Tibial nerve (tissue), 4 donors: ENCODE measurements around the gene XKR7. TPM values are rescaled to one million over a fixed set of nuclear protein-coding genes. Genes with fewer than 3 reads are reported as not detected.
A peak's percentile ranks its signal among the peaks of the same experiment; 100 is the strongest.
"Not testable (repeated sequence)": the region's sequence is repeated elsewhere in the genome, so short reads cannot be mapped to it uniquely, and the experiment has no call there.

Experiments
- DNase-seq, 2 donors: peaks; one replicate each; pipeline ENCODE4 v3.0.0-alpha.2; 2019; ENCODE audit warnings: low spot score in 2 of 2
- H3K27ac ChIP-seq, 4 donors: fragments of 200-600 bp; sonication (generic) in 3 of 4; one replicate each; pipeline ENCODE4 v1.5.1; 2017 to 2019; ENCODE audit warnings: mild to moderate bottlenecking in 1 of 4
- H3K27me3 ChIP-seq, 2 donors: fragments of 200-600 bp; sonication (generic) in 1 of 2; one replicate each; pipeline versions ENCODE4 v1.5.1 to v1.6.0; 2017 to 2019
- H3K36me3 ChIP-seq, 3 donors: fragments of 200-600 bp; sonication (generic); one replicate each; pipeline ENCODE4 v1.5.1; 2018 to 2019
- H3K4me1 ChIP-seq, 4 donors: fragments of 200-600 bp; sonication (generic) in 3 of 4; one replicate each; pipeline ENCODE4 v1.5.1; 2017 to 2019
- H3K4me3 ChIP-seq, 4 donors: fragments of 200-600 bp; sonication (generic) in 3 of 4; one replicate each; pipeline ENCODE4 v1.5.1; 2017 to 2019; ENCODE audit warnings: mild to moderate bottlenecking in 1 of 4, moderate library complexity in 1 of 4
- H3K9me3 ChIP-seq, 4 donors: fragments of 200-600 bp; sonication (generic) in 3 of 4; one replicate each; pipeline ENCODE4 v1.5.1; 2017 to 2019
- CTCF ChIP-seq, 5 experiments: fragments of 200-600 bp in 3 of 5; fragments of 450-650 bp in 2 of 5; sonication (generic) in 3 of 5; IDR thresholded peaks; one replicate each; pipeline ENCODE4 v1.5.1; 2016 to 2019; ENCODE audit warnings: antibody characterized with exemption in 5 of 5, mild to moderate bottlenecking in 3 of 5, moderate library complexity in 2 of 5
- EP300 ChIP-seq, 2 donors: sonication (generic); formaldehyde crosslinking; IDR thresholded peaks; one replicate each; pipeline ENCODE4 v1.6.1; 2017; ENCODE audit warnings: antibody characterized with exemption in 2 of 2, mild to moderate bottlenecking in 1 of 2
- POLR2A ChIP-seq, 2 donors: fragments of 450-650 bp; IDR thresholded peaks; one replicate each; pipeline ENCODE4 v1.6.1; 2017; ENCODE audit warnings: antibody characterized with exemption in 2 of 2, mild to moderate bottlenecking in 2 of 2, moderate library complexity in 2 of 2
- WGBS, 2 donors: methylation state at CpG; one replicate each; pipeline ENCODE4 v1.1.5; 2018; 5-methylcytosine and 5-hydroxymethylcytosine counted together
- total RNA-seq, 4 donors: library from RNA; depleted of rRNA; stranded (reverse); fragments of >200 nt; gene quantifications; one replicate each; pipeline ENCODE4 v1.1.0, GENCODE V29; 2016

Gene XKR7
- total RNA-seq = not detected

- Histone ChIP-seq H3K36me3 (no peaks in the 10 kb centered on the region), H3K4me3 (peak within 1 kb of the TSS in 1 of 4 donors; percentile 35), H3K27me3 (peaks cover 3 to 44% of the 10 kb centered on the region in 2 donors), H3K9me3 (no peaks in the 10 kb centered on the region), H3K27ac (no peak within 1 kb of the TSS), H3K4me1 (peaks cover 0 to 14% (median 0%) of the 10 kb centered on the region in 4 donors)
- 1 to 3% methylated on average over 18 to 34 of the region's 38 CpGs for WGBS, 2 donors
- DNase-seq = no peak
- TF ChIP-seq EP300 (IDR thresholded peaks at IDR 0.05) (no peak), CTCF (IDR thresholded peaks at IDR 0.05) (no peak), POLR2A (IDR thresholded peaks at IDR 0.05) (no peak)
Measured at GRCh38 chr20:31967830-31968249, at the start of gene XKR7. Gene XKR7, plus strand, starts transcription at chr20:31968151. Its CDS starts 25 bp downstream, at chr20:31968176.

- H3K4me3 ChIP-seq = no peak overlapping the region
Measured at GRCh38 chr20:31918466-31919105, 49.4 kb upstream of the XKR7 start.

GRCh38 chr20:31919410-31920155 lies 48.4 kb upstream of the XKR7 start:
- no peak for DNase-seq
- Histone ChIP-seq H3K4me3 (no peak overlapping the region), H3K9me3 (no peaks in the 10 kb centered on the region), H3K27ac (no peak overlapping the region), H3K4me1 (no peaks in the 10 kb centered on the region), H3K27me3 (no peaks in the 10 kb centered on the region), H3K36me3 (no peaks in the 10 kb centered on the region)
- 46 to 58% methylated on average over 6 of the region's 6 CpGs for WGBS, 2 donors
- TF ChIP-seq POLR2A (IDR thresholded peaks at IDR 0.05) (no peak), EP300 (IDR thresholded peaks at IDR 0.05) (no peak), CTCF (IDR thresholded peaks at IDR 0.05) (no peak)

More at GRCh38 chr20:31918466-31919105, 49.4 kb upstream of the XKR7 start:
- 74 to 85% methylated on average over 7 of the region's 7 CpGs for WGBS, 2 donors
- Histone ChIP-seq H3K9me3 (no peaks in the 10 kb centered on the region), H3K27me3 (no peaks in the 10 kb centered on the region), H3K27ac (no peak overlapping the region), H3K4me1 (no peaks in the 10 kb centered on the region), H3K36me3 (no peaks in the 10 kb centered on the region)
- no peak for TF ChIP-seq EP300 (IDR thresholded peaks at IDR 0.05)
- no peak for DNase-seq

- no peaks in the 10 kb centered on the region for H3K4me1 ChIP-seq
- no peaks in the 10 kb centered on the region for H3K27me3 ChIP-seq
- no peaks in the 10 kb centered on the region for H3K36me3 ChIP-seq
- no peak for TF ChIP-seq CTCF (IDR thresholded peaks at IDR 0.05)
- no peak for DNase-seq
- H3K27ac ChIP-seq = no peak overlapping the region
- WGBS, 2 donors = 65 to 71% methylated on average over 10 to 11 of the region's 11 CpGs
- no peak overlapping the region for H3K4me3 ChIP-seq
- no peaks in the 10 kb centered on the region for H3K9me3 ChIP-seq
Measured at GRCh38 chr20:31920275-31920855, 47.6 kb upstream of the XKR7 start.

- WGBS, 2 donors = 92 to 93% methylated on average over 5 of the region's 5 CpGs
- H3K27me3 ChIP-seq = not testable (repeated sequence)
Measured at GRCh38 chr20:31921480-31921879, 46.5 kb upstream of the XKR7 start.

GRCh38 chr20:31922181-31922580 lies 45.8 kb upstream of the XKR7 start:
- H3K36me3 ChIP-seq = no peaks in the 10 kb centered on the region
- no peak for DNase-seq
- H3K27ac ChIP-seq = no peak overlapping the region
- H3K4me1 ChIP-seq = no peaks in the 10 kb centered on the region
- H3K9me3 ChIP-seq = no peaks in the 10 kb centered on the region
- H3K27me3 ChIP-seq = no peaks in the 10 kb centered on the region
- 74 to 79% methylated on average over 4 of the region's 4 CpGs for WGBS, 2 donors
- H3K4me3 ChIP-seq = no peak overlapping the region
- no peak for TF ChIP-seq CTCF (IDR thresholded peaks at IDR 0.05)
- no peak for TF ChIP-seq EP300 (IDR thresholded peaks at IDR 0.05)
- no peak for TF ChIP-seq POLR2A (IDR thresholded peaks at IDR 0.05)

More at GRCh38 chr20:31921480-31921879, 46.5 kb upstream of the XKR7 start:
- H3K9me3 ChIP-seq, H3K36me3 ChIP-seq, H3K4me1 ChIP-seq, H3K27ac ChIP-seq, H3K4me3 ChIP-seq, DNase-seq: not testable (repeated sequence)
